Esophagus (tissue), 2 donors: ENCODE measurements around the gene TMEM144. TPM values are rescaled to one million over a fixed set of nuclear protein-coding genes. Genes with fewer than 3 reads are reported as not detected.
"Not testable (repeated sequence)": the region's sequence is repeated elsewhere in the genome, so short reads cannot be mapped to it uniquely, and the experiment has no call there.

ENCODE experiments used
- H3K27ac ChIP-seq, 2 donors: one replicate each; pipeline ENCODE4 v1.5.1; 2013; ENCODE audit warnings: low read depth in 2 of 2, mild to moderate bottlenecking in 2 of 2, inconsistent platforms in 1 of 2, low read length in 1 of 2, moderate library complexity in 1 of 2
- H3K27me3 ChIP-seq, 2 donors: one replicate each; pipeline ENCODE4 v1.6.1; 2013; ENCODE audit warnings: low read length in 2 of 2, control low read depth in 1 of 2, mild to moderate bottlenecking in 1 of 2; ENCODE audit not compliant: insufficient read depth in 2 of 2, control insufficient read depth in 1 of 2
- H3K36me3 ChIP-seq, 2 donors: one replicate each; pipeline ENCODE4 v1.6.1; 2013; ENCODE audit warnings: low read length in 1 of 2; ENCODE audit not compliant: control insufficient read depth in 2 of 2, insufficient read depth in 2 of 2
- H3K4me1 ChIP-seq, 2 donors: one replicate each; pipeline ENCODE4 v1.6.1; 2013; ENCODE audit warnings: low read length in 1 of 2; ENCODE audit not compliant: control insufficient read depth in 2 of 2, insufficient read depth in 2 of 2
- H3K4me3 ChIP-seq, 2 donors: one replicate each; pipeline ENCODE4 v1.5.1; 2013; ENCODE audit warnings: low read length in 2 of 2, mild to moderate bottlenecking in 2 of 2, low read depth in 1 of 2, moderate library complexity in 1 of 2
- H3K9me3 ChIP-seq, 2 donors: one replicate each; pipeline ENCODE4 v1.6.1; 2013; ENCODE audit warnings: mild to moderate bottlenecking in 2 of 2, low read depth in 1 of 2, low read length in 1 of 2, moderate library complexity in 1 of 2; ENCODE audit not compliant: control insufficient read depth in 2 of 2, insufficient read depth in 1 of 2
- WGBS, 2 donors: extraction: QIAGEN DNeasy Blood & Tissue Kit; methylation state at CpG; one replicate each; pipeline ENCODE4 v1.1.7; 2013; 5-methylcytosine and 5-hydroxymethylcytosine counted together
- polyA plus RNA-seq, 2 donors: library from polyadenylated mRNA; stranded (reverse); fragments of 200-250 nt; gene quantifications; one replicate each; pipeline ENCODE4 v1.2.3, GENCODE V29; 2013
- donor health status: healthy with polysubstance abuse.
- donor health status: Bipolar disorder and iron deficiency.

Gene TMEM144
- polyA plus RNA-seq, 2 donors: 2.7 to 2.9 TPM

GRCh38 chr4:158227880-158228279, 17.6 kb downstream of the TMEM144 start:
- not testable (repeated sequence) for H3K27ac ChIP-seq, H3K36me3 ChIP-seq, H3K4me3 ChIP-seq, H3K9me3 ChIP-seq, H3K4me1 ChIP-seq, H3K27me3 ChIP-seq
- WGBS, 2 donors: 91% methylated on average over 5 of the region's 5 CpGs

- 96 to 97% methylated on average over 17 of the region's 17 CpGs for WGBS, 2 donors
- not testable (repeated sequence) for H3K4me3 ChIP-seq, H3K27me3 ChIP-seq, H3K27ac ChIP-seq, H3K36me3 ChIP-seq, H3K9me3 ChIP-seq, H3K4me1 ChIP-seq
These were observed 18.1 kb downstream of the TMEM144 start for GRCh38 chr4:158228399-158228798.

GRCh38 chr4:158229768-158230167, 19.5 kb downstream of the TMEM144 start:
- WGBS, 2 donors: 76% methylated on average over 5 of the region's 5 CpGs
- peaks cover 0 to 2% of the 10 kb centered on the region in 2 donors for H3K36me3 ChIP-seq
- no peak overlapping the region for H3K27ac ChIP-seq
- no peaks in the 10 kb centered on the region for H3K9me3 ChIP-seq
- H3K27me3 ChIP-seq: no peaks in the 10 kb centered on the region
- no peaks in the 10 kb centered on the region for H3K4me1 ChIP-seq
- no peak overlapping the region for H3K4me3 ChIP-seq

- no peaks in the 10 kb centered on the region for H3K27me3 ChIP-seq
- no peak overlapping the region for H3K27ac ChIP-seq
- no peaks in the 10 kb centered on the region for H3K36me3 ChIP-seq
- no peak overlapping the region for H3K4me3 ChIP-seq
- H3K4me1 ChIP-seq: no peaks in the 10 kb centered on the region
- no peaks in the 10 kb centered on the region for H3K9me3 ChIP-seq
- WGBS, 2 donors: 92 to 95% methylated on average over 4 of the region's 4 CpGs
These were observed 24.4 kb downstream of the TMEM144 start for GRCh38 chr4:158234671-158235070.

- H3K36me3 ChIP-seq: no peaks in the 10 kb centered on the region
- H3K27me3 ChIP-seq: no peaks in the 10 kb centered on the region
- no peak overlapping the region for H3K4me3 ChIP-seq
- H3K27ac ChIP-seq: no peak overlapping the region
- no peaks in the 10 kb centered on the region for H3K4me1 ChIP-seq
- no peaks in the 10 kb centered on the region for H3K9me3 ChIP-seq
- 76 to 78% methylated on average over 9 of the region's 9 CpGs for WGBS, 2 donors
These were observed 26.2 kb downstream of the TMEM144 start for GRCh38 chr4:158236304-158237030.

- peaks cover 0 to 2% of the 10 kb centered on the region in 2 donors for H3K36me3 ChIP-seq
- H3K27ac ChIP-seq: no peak overlapping the region
- H3K4me3 ChIP-seq: no peak overlapping the region
- no peaks in the 10 kb centered on the region for H3K9me3 ChIP-seq
- WGBS, 2 donors: 84 to 87% methylated on average over 1 of the region's 1 CpG
- H3K27me3 ChIP-seq: no peaks in the 10 kb centered on the region
- no peaks in the 10 kb centered on the region for H3K4me1 ChIP-seq
These were observed 28.3 kb downstream of the TMEM144 start for GRCh38 chr4:158238575-158238974.

GRCh38 chr4:158239196-158239595, 28.9 kb downstream of the TMEM144 start:
- Histone ChIP-seq H3K9me3 (no peaks in the 10 kb centered on the region), H3K4me1 (no peaks in the 10 kb centered on the region)
- 76 to 85% methylated on average over 2 of the region's 2 CpGs for WGBS, 2 donors

GRCh38 chr4:158243071-158243470, 32.8 kb downstream of the TMEM144 start:
- Histone ChIP-seq H3K27me3 (no peaks in the 10 kb centered on the region), H3K36me3 (peaks cover 0 to 2% of the 10 kb centered on the region in 2 donors), H3K9me3 (no peaks in the 10 kb centered on the region), H3K4me1 (no peaks in the 10 kb centered on the region), H3K4me3 (no peak overlapping the region), H3K27ac (no peak overlapping the region)

More at GRCh38 chr4:158239196-158239595, 28.9 kb downstream of the TMEM144 start:
- Histone ChIP-seq H3K36me3 (peaks cover 0 to 2% of the 10 kb centered on the region in 2 donors), H3K4me3 (no peak overlapping the region), H3K27me3 (no peaks in the 10 kb centered on the region), H3K27ac (no peak overlapping the region)

GRCh38 chr4:158250321-158250720, 40.0 kb downstream of the TMEM144 start:
- Histone ChIP-seq H3K36me3 (no peaks in the 10 kb centered on the region), H3K4me1 (no peaks in the 10 kb centered on the region), H3K4me3 (no peak overlapping the region), H3K27ac (no peak overlapping the region), H3K9me3 (no peaks in the 10 kb centered on the region), H3K27me3 (no peaks in the 10 kb centered on the region)
- 51 to 55% methylated on average over 2 of the region's 2 CpGs for WGBS, 2 donors

- WGBS, 2 donors: 31 to 33% methylated on average over 6 of the region's 6 CpGs
- H3K27ac ChIP-seq: no peak overlapping the region
These were observed 43.2 kb downstream of the TMEM144 start for GRCh38 chr4:158253350-158253980.

More at GRCh38 chr4:158253350-158253980, 43.2 kb downstream of the TMEM144 start:
- Histone ChIP-seq H3K36me3 (no peaks in the 10 kb centered on the region), H3K9me3 (no peaks in the 10 kb centered on the region), H3K27me3 (no peaks in the 10 kb centered on the region), H3K4me3 (no peak overlapping the region), H3K4me1 (no peaks in the 10 kb centered on the region)
